CD4-positive, alpha-beta memory T cell (primary cell): ENCODE data around the gene CPHXL. TPM values are rescaled to one million over a fixed set of nuclear protein-coding genes. Genes with fewer than 3 reads are reported as not detected.

Experiments used
- CTCF ChIA-PET: fragments of 350-600 bp; sonication (Branson Sonifier 250); formaldehyde crosslinking; loops from one replicate; lab custom pipeline; 2021; ENCODE audit warnings: inconsistent platforms; ENCODE audit not compliant: partially characterized antibody; lab: Charles Lee
- POLR2A ChIA-PET: fragments of 350-600 bp; sonication (Branson Sonifier 250); formaldehyde crosslinking; loops from one replicate; lab custom pipeline; 2021; ENCODE audit not compliant: partially characterized antibody; lab: Charles Lee
- DNase-seq, 5 donors: peaks; one replicate each; pipeline versions ENCODE4 v3.0.0 to v3.0.0-alpha.2; 2020 to 2022; ENCODE audit warnings: mixed read lengths in 1 of 5
- H3K27ac ChIP-seq: one replicate; pipeline ENCODE4 v1.7.0; 2013; ENCODE audit warnings: low read depth, low read length
- H3K27me3 ChIP-seq: 2 replicates; pipeline ENCODE4 v1.7.0; 2013; ENCODE audit warnings: mild to moderate bottlenecking, low read length, moderate library complexity; ENCODE audit not compliant: insufficient read depth
- H3K36me3 ChIP-seq: 2 replicates; pipeline ENCODE4 v1.7.0; 2013; ENCODE audit warnings: mild to moderate bottlenecking, low read length, moderate library complexity; ENCODE audit not compliant: insufficient read depth
- H3K4me1 ChIP-seq: 2 replicates; pipeline ENCODE4 v1.7.0; 2013; ENCODE audit warnings: mild to moderate bottlenecking, low read length, moderate library complexity; ENCODE audit not compliant: insufficient read depth
- H3K4me3 ChIP-seq, 2 donors: one replicate each; pipeline ENCODE4 v1.7.0; 2013; ENCODE audit warnings: low read length in 2 of 2, mild to moderate bottlenecking in 1 of 2
- H3K9me3 ChIP-seq, 2 donors: one replicate each; pipeline ENCODE4 v1.7.0; 2013; ENCODE audit warnings: low read length in 2 of 2, control low read depth in 1 of 2; ENCODE audit not compliant: control insufficient read depth in 1 of 2
- H3K27ac Mint-ChIP-seq, 7 donors: one replicate each; pipeline ENCODE4 v1.8.0; 2020 to 2021; ENCODE audit warnings: mixed read lengths in 7 of 7, mild to moderate bottlenecking in 6 of 7, inconsistent platforms in 3 of 7, moderate library complexity in 3 of 7
- H3K27me3 Mint-ChIP-seq, 2 donors: one replicate each; pipeline ENCODE4 v1.8.0; 2020 to 2021; ENCODE audit warnings: mixed read lengths in 2 of 2
- H3K36me3 Mint-ChIP-seq, 2 donors: one replicate each; pipeline ENCODE4 v1.8.0; 2020 to 2021; ENCODE audit warnings: mixed read lengths in 2 of 2, inconsistent platforms in 1 of 2, mild to moderate bottlenecking in 1 of 2
- H3K4me1 Mint-ChIP-seq, 4 donors: one replicate each; pipeline ENCODE4 v1.8.0; 2020 to 2021; ENCODE audit warnings: mixed read lengths in 4 of 4, mild to moderate bottlenecking in 1 of 4
- H3K4me3 Mint-ChIP-seq, 8 donors: one replicate each; pipeline ENCODE4 v1.8.0; 2020 to 2021; ENCODE audit warnings: mixed read lengths in 8 of 8, mild to moderate bottlenecking in 7 of 8, moderate library complexity in 6 of 8, inconsistent platforms in 3 of 8
- H3K9me3 Mint-ChIP-seq, 8 donors: one replicate each; pipeline ENCODE4 v1.8.0; 2020 to 2021; ENCODE audit warnings: mixed read lengths in 8 of 8, mild to moderate bottlenecking in 5 of 8, inconsistent platforms in 3 of 8, moderate library complexity in 1 of 8
- intact Hi-C: fragments of 100-400 bp; cut with micrococcal nuclease; formaldehyde crosslinking; loops from one replicate; pipeline ENCODE4 v1.15.1; 2023
- polyA plus RNA-seq, 2 donors: library from polyadenylated mRNA; unstranded; fragments of 300-500 nt; fragmentation: Illumina TruSeq; gene quantifications; one replicate each; pipeline ENCODE4 v1.2.3, GENCODE V29; 2021
- total RNA-seq, 2 experiments: library from RNA; stranded (reverse); gene quantifications; one replicate each; pipeline ENCODE4 v1.2.3, GENCODE V29; 2021

Gene CPHXL
- total and polyA plus RNA-seq, 4 experiments from 2014 or later = not detected

DNA sequence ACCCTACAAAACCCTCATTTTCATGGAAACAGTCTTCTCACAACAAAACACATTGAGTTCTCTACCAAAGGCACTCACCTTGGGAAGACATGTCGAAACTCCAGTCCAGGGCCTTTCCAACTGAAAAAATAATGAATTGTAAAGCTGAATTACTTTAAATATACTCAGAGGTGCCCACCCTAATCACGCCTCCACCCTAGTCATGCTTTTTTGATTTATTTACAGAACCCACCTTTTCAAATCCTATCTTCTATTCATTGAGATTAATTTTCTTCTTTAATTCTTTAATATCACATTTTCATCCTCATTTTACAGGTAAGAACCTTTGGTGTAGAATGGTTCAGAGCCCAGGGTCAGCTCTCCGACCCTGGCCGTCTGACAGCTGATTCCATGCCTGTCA is 49.4 kb downstream of the CPHXL start, which contains the start of gene CPHXL2:
TSS of gene CPHXL2 (minus strand) at position 101 of the 400 bp plus-strand sequence. CDS start at position 91, 10 bp downstream.
- no peaks in the 10 kb centered on the region for H3K27me3 ChIP-seq
- ChIA-PET CTCF (no interaction called here), POLR2A (no interaction called here)
- no peaks in the 10 kb centered on the region for H3K27me3 Mint-ChIP-seq
- H3K9me3 ChIP-seq = no peaks in the 10 kb centered on the region
- H3K36me3 ChIP-seq = no peaks in the 10 kb centered on the region
- no peak within 1 kb of the TSS for H3K4me3 ChIP-seq
- intact Hi-C loops = no loop called here
- H3K9me3 Mint-ChIP-seq = no peaks in the 10 kb centered on the region
- H3K27ac Mint-ChIP-seq = no peak within 1 kb of the TSS
- no peak for DNase-seq
- no peak within 1 kb of the TSS for H3K4me3 Mint-ChIP-seq
- H3K27ac ChIP-seq = no peak within 1 kb of the TSS
- H3K4me1 Mint-ChIP-seq = no peaks in the 10 kb centered on the region
- H3K36me3 Mint-ChIP-seq = no peaks in the 10 kb centered on the region
- no peaks in the 10 kb centered on the region for H3K4me1 ChIP-seq

DNA sequence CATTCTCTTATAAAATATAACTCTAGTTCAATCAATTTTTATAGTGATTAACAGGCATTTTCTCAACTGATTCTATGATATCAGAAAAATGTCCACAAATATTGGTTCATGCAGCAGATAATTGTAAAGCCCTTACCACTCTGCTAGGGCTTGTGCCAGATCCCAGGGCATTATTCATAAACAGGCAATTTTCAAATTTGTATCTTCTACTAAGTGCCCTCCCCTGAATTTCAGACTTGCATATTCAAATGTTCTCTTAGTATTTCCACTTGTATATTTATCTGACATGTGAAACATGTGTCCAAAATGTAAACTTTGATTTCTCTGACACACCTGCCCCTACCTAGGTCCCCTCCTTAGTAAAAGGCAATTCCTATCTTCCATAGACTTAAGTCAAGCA is 58.8 kb downstream of the CPHXL start:
- DNase-seq = no peak
- H3K4me1 ChIP-seq = no peaks in the 10 kb centered on the region
- H3K9me3 ChIP-seq = no peaks in the 10 kb centered on the region
- Mint-ChIP-seq H3K27ac (no peak overlapping the region), H3K9me3 (peaks cover 0 to 2% (median 0%) of the 10 kb centered on the region in 8 donors), H3K4me1 (no peaks in the 10 kb centered on the region), H3K27me3 (no peaks in the 10 kb centered on the region), H3K4me3 (no peak overlapping the region), H3K36me3 (no peaks in the 10 kb centered on the region)
- H3K27ac ChIP-seq = no peak overlapping the region
- H3K4me3 ChIP-seq = no peak overlapping the region
- ChIA-PET POLR2A (no interaction called here), CTCF (no interaction called here)
- intact Hi-C loops = no loop called here
- no peaks in the 10 kb centered on the region for H3K27me3 ChIP-seq
- H3K36me3 ChIP-seq = no peaks in the 10 kb centered on the region

Other genes with a start within 250 kb of the CPHXL start
- under 1 TPM in 1 of 2 experiments, not detected in 1; 0.06 TPM for gene CHST6, start 231.0 kb downstream of the CPHXL start, total RNA-seq
- gene CHST6, start 231.0 kb downstream of the CPHXL start, polyA plus RNA-seq = not detected
- not detected for gene CHST5, start 190.4 kb downstream of the CPHXL start, total RNA-seq
- not detected for gene CHST5, start 190.4 kb downstream of the CPHXL start, polyA plus RNA-seq
- gene TMEM231, start 170.2 kb downstream of the CPHXL start, total RNA-seq = 1 to 10 TPM; 2.4 to 2.6 TPM
- gene TMEM231, start 170.2 kb downstream of the CPHXL start, polyA plus RNA-seq = 1 to 10 TPM; 3.0 to 5.4 TPM
- gene GABARAPL2, start 160.1 kb downstream of the CPHXL start, total RNA-seq = 100 to 1,000 TPM in 1 of 2 experiments, 10 to 100 TPM in 1; 91.9 to 100 TPM
- 100 to 1,000 TPM; 277 to 285 TPM for gene GABARAPL2, start 160.1 kb downstream of the CPHXL start, polyA plus RNA-seq
- gene ADAT1, start 103.2 kb downstream of the CPHXL start, total RNA-seq = 10 to 100 TPM; 88.3 to 93.9 TPM
- gene ADAT1, start 103.2 kb downstream of the CPHXL start, polyA plus RNA-seq = 10 to 100 TPM; 44.4 to 54.9 TPM
- 100 to 1,000 TPM; 120 to 124 TPM for gene KARS1, start 78.8 kb downstream of the CPHXL start, total RNA-seq
- gene KARS1, start 78.8 kb downstream of the CPHXL start, polyA plus RNA-seq = 100 to 1,000 TPM; 259 to 306 TPM
- gene TERF2IP, start 78.7 kb downstream of the CPHXL start, total RNA-seq = 100 to 1,000 TPM in 1 of 2 experiments, 10 to 100 TPM in 1; 98.4 to 108 TPM
- 100 to 1,000 TPM; 152 to 185 TPM for gene TERF2IP, start 78.7 kb downstream of the CPHXL start, polyA plus RNA-seq
- gene CPHXL2, start 49.5 kb downstream of the CPHXL start, total RNA-seq = not detected
- gene CPHXL2, start 49.5 kb downstream of the CPHXL start, polyA plus RNA-seq = not detected
- gene DUXB, start 25.0 kb downstream of the CPHXL start, total RNA-seq = not detected
- gene DUXB, start 25.0 kb downstream of the CPHXL start, polyA plus RNA-seq = not detected